Measurements from ENCODE around the gene CCL18.
"Not testable (repeated sequence)": the region's sequence is repeated elsewhere in the genome, so short reads cannot be mapped to it uniquely, and the experiment has no call there.

CCL18 gene

DNA sequence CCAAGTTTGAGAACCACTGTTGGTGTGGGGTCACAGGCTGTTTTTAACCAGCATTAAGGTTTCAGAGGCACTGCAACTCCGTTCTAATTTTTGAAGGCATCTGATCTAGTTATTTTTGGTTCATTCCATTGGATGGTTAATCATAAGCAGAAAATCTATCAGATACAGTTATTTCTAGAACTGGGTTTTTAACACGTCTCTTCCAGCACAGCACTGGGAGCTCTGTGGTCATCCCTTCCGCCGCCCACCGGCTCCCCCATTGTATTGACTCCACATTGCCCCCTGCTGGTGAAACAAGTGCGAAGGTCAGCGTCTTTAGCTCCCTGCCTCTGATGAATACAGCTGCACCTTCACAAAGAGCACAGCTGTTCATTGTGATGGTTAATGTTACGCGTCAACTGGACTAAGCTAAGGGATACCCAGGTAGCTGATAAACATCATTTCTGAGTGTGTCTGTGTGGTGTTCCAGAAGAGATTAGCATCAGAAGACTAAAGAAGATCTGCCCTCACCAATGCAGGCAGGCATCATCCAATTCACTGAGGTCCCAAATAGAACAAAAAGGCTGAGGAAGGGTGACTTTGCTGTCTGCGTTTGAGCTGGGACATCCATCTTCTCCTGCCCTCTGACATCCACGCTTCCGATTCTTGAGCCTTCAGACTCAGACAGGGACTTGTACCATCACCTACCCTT is 8.5 kb downstream of the CCL18 start:
- peak; percentile 85 to 94 (median 94) for DNase-seq

DNA sequence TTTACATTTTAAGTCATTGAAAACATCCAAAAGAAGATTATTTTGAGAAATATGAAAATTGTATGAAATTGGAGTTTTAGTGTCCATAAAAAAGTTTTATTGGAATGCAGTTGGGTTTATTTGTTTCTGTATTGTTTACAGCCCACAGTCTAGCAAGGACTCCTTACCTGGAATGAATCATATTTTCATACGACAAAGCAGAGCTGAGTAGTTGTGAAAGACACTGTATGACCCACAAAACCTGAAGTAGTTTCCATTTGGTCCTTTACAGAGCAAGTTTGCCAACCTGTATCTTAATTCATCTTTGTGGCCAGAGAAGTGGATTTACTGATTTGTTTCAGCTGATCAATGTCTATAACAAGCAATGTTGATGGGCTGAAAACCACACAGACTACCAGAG is 10.3 kb downstream of the CCL18 start:
- no peak for DNase-seq

DNA sequence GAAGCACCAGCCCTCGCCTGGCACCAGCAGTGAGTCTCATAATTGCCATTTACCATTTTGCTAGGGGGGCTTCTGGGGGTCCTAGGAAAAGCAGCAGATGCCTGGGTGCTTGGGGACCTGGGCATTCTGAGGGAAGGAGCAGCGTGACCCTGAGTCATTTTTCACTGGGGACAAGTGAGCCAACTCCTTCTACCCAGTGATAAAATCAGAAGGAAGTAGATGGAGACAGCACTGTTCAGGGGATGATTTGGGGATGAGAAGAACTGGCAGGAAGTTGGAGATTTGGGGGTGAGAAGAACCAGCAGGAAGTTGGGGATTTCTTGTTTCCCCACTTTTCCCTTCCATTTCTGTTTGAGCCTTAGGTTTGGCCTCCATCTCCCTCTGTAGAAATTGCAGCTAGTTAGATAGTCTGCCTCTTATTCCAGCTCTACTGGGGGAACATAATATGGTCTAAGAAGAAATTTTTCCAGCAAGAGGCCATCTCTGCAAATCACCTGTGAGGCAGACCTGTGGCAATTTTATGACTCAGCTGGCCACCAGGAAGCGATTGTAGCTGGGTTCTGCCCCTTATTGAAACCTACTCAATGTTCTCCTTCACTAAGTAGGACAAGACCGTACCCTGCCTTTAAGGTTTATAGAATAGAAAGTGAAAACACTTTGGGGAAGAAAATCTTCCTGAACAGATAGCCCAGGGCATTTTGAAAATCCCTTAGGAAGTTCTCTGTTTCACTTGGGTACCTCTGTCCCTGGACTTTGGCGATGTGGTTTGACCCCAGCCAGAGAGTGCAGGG is 17.8 kb downstream of the CCL18 start:
- peak in 2 of 3 donors; percentile 47 to 59 for DNase-seq

DNA sequence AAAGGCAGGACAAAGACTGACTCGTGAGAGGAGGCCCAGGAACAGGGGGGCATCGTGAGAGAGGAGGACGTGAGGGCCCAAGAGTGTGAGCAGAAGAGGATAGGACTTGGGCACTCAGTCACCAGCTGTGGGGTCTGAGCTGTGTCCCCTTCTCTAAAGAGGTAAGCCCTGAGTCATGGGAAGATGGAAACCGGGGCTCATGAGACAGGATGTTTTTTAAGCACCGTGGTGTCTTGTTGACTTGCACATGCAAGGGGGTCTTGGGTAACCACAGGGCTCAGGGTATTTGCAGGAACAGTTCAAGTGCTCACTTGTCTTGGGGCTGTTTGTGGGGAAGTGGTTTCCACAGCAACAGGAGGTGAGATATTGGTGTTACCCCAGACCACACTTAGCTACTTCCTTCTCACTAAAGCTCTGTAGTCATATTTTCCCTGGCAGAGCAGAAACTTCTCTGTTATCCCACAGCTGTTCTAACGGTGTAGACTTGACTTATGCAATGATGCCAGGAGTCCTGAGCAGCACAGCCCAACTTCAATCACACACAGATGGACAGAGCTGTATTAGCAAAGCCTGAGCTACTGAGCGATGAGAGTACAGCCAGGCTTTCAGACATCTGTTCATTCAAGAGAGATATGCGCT is 18.5 kb downstream of the CCL18 start:
- DNase-seq: peak; percentile 65 to 85 (median 72)

DNA sequence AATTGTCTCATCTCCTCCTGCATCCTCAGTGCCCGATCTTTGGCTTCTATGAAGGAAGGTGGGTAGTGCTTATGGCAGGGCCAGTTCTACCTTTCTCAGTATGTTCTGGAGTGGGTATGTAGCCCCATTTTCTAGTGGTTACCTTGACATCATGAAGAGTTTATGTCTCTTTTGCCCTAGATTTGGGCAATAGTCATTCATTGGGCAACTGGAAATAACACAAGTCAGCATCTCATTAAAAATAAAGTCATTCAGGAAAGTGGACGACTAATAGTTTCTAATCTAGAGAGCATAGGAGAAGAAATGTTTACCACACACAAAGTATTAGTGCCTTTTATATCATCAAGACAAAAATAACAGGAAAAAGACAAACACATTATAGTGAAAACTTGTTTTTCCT is 19.6 kb downstream of the CCL18 start:
- DNase-seq: peak in 2 of 3 donors; percentile 57 to 72

DNA sequence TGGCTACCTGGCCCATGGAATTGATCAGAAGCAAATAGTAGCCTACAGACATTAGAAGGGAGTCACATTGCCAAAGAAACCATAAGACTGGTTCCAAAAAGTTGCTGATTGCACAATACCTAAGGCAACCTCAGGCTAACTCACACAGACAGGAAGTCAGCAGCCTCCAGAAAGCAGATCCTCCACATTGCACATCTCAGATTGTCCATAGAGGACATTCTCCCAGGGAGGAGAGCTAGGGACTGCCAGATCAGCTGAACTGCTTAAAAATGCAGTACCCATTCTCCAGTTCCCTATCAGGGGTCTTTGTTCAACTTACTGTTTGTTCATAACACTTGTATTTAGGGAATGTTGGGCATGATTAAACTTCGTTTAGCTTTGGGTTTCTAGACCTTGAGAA is 21.7 kb downstream of the CCL18 start:
- DNase-seq: peak; percentile 77 to 92 (median 89)

DNA sequence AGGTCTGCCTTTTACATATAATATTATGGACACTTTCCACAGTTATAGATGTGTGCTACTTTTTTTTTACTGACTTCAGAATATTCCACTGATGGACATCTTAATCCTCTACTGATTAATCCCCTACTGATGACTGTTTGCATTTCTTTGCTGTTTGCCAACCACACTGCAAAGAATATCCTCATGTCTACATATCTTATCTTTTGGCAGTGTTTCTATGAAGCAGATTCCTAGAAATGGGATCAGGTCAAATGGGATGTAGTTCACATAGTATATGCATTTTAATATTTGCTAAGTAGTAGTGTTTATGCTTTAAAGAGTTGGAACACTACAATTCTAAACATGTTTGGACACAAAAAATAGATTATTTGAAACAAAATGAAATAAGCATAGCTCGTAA is 22.7 kb downstream of the CCL18 start:
- peak in 2 of 3 donors; percentile 82 to 85 for DNase-seq

DNA sequence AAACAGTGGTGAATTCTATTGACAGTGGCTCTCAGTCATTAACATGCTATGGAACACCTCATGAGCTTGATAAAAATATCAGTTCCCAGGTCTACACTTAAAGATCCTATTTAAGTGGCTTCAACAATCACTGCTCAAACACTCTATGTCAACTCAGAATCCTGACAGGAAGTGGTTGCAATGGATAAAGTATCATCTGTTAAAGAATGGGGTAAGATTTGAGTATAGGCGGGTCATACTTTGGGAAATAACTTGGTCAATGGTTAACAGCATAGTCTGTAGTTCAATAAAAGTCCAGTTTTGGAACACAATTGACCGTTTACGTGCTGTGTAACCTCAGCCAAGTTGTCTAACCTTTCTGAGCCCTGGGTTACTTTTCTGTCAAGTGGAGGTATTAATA is 23.4 kb downstream of the CCL18 start:
- DNase-seq: peak; percentile 55 to 80 (median 76)

DNA sequence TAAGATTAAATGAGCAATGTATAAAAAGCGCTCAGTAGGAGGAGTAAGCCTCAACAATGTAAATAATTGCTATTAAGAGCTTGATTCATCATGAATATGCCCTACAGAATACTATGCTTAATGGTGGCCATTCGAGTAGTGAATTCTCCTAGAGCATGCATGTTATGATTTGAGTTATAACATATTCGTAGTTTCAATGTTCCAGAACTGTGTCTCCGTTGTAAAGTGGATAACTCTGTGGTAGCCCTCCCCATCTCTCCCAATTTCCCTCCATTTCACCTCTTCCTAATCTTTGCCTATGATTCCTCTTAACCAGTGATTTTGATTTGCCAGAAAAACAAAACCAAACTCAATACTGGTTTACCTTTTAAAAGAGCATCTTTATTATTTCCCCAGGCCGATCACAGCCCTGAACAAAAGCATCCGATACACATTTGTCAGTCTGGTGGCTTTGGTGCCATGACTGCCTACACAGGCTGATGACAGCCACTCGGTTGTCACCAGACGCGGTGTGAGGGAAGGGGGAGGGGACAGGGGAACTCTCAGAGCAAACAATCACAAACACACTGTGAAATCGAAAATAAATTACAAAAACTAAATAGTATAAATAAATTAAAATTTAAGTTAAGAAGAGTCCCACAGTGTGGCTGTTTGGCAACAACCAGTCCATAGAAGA is 24.0 kb downstream of the CCL18 start:
- peak; percentile 90 to 93 (median 93) for DNase-seq

DNA sequence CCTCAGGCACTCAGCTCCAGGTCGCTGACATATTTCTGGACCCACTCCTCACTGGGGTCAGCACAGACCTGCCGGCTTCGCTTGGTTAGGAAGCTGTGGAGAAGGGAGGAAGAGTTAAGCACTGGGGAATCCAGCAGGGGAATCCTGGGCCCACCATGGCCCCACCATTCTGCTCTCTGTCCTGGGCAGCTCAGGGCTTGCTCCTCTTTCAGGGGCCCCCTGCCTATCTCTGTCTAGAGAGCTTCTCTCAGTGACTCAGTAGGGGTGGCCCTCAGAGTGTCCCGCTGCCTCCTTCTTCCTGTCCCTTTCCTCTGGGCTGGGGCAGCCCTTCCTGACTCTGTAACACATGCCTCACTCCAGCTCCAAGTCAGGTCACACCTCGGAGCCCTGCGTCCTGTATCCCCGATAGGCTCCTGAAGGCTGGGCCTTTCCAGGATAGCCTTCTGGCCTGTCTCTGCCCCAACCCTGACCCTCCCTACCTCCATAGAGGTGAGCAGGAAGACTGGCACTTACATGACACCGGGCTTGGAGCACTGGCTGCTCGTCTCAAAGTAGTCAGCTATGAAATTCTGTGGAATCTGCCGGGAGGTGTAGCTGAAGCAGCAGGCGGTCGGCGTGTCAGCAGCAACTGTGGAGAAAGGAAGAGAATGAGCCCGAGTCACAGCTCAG is 24.7 kb downstream of the CCL18 start:
- peak; percentile 93 to 96 (median 94) for DNase-seq

DNA sequence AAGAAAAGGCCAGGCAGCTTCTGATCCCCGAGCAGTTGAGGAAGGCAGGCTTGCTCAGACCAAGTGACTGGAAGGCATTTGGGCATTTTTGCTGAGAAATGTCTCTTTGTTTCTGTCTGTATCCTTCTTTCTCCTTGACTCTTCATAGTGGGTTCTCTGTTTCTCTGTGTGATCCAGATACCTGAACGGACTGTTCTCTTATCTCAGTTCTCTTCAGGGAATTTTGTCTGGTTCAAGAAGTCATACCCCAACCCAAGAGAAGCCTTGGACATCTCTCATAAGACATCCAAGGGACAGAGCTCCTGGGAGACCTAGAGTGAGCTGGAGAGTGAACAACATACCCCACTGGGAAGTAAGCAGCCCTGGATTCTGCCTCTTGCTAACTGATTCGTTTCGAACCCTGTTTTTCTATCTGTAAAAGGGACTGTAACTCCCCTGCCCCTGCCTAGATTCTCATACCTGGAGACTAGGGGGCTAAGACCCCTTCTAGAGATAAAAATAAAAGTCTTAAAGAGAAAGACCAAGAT is 25.3 kb downstream of the CCL18 start:
- DNase-seq: peak in 2 of 3 donors; percentile 82 to 92

DNA sequence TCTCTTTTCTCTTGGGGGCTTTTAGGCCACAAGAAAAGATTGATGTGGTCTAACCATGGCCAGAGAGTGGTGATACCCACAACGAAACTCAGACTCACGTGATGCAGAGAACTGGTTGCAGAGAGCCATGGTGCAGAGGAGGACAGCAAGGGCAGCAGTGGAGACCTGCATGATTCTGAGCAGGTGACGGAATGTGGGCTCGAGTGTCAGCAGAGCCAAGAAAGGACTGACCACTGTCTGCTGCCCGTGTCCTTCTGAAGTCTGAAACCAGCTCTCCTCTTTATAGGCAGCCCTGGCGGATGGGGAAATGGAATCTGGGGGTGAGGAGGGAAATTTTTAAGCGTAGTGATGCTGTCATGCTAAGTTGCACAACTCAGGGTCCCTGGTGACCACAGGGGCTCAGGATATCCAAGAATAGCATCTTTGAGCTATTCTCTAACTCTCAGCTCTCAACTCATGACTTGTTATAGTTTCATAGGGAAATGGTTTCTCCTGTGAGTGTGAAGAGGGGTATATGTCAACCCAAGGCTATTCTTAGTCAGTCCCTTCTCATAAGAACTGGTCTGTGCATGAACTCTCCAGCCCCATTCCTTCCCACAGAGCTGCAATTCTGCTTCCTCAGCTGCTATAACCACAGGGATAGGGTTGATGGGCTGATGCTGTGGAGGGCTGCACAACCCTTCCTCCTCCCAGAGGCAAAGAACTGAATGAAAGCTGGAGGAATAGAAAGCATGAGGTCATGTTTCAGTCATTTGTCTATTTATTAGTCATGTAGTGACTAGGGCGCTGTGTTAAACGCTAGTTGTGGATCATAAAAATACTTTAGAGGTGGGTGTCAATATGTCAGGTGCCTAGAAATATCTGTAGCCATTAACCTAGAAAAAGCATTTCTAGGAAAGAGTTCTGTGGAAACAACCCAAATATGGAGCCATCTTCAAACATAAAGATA is 26.1 kb downstream of the CCL18 start, which contains the start of gene CCL3:
Gene CCL3 (minus strand): TSS at position 256 of the 949 bp plus-strand sequence. CDS start 85 bp downstream, at position 171.
- peak; percentile 96 to 99 (median 99) for DNase-seq

DNA sequence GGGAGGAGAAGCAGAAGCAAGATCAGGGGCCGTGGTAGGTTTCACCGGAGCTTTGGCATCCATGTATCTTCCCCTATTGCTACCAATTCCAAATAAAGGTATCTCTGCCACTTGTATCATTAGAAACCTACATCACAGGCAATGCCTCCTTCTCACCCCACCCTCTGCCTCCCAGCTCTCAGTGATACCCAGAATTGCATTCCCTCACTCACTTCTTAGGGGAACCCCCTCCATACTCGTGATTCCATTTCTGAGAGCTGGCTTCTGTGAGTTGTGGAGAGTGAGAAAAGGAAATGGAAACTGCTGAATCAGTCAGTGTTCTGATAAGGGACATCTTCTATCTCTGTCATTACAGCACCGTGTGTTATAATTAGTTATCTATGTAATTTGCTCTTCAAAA is 28.2 kb downstream of the CCL18 start:
- peak; percentile 93 to 99 (median 96) for DNase-seq

DNA sequence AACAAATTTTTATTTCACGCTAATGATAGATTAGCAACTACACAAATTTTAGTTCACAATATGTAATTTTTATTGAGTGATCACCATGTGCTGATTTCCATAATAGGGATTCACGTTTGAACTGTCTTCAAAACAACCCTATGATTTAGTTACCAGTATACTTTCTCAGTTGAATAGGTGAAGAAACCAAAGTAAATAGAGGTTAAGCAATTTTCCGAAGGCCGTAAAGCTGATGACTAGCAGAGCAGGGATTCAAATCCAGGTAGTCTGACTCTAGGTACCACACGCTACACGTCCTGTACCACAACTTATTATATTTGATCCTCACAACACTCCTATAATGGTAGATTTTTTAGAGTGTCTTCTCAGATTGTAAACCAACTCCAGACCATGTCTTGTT is 28.6 kb downstream of the CCL18 start:
- DNase-seq: not testable (repeated sequence)

DNA sequence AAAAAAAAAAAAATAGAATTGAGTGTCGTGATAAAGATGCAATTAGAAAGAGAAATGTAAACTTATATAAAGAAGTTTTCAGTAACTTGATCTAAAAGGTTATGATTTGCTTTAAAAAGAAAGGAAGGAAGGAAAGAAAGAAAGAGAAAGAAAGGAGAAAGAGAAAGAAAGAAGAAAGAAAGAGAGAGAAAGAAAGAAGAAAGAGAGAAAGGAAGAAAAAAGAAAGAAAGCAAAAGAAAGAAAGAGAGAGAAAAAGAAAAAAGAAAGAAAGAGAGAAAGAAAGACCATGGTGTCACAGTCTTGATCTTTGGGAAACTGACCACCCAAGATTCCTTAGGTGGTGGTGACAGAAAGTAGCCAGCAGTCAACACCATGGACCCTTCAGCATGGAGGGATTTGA is 30.2 kb downstream of the CCL18 start:
- DNase-seq: no peak

DNA sequence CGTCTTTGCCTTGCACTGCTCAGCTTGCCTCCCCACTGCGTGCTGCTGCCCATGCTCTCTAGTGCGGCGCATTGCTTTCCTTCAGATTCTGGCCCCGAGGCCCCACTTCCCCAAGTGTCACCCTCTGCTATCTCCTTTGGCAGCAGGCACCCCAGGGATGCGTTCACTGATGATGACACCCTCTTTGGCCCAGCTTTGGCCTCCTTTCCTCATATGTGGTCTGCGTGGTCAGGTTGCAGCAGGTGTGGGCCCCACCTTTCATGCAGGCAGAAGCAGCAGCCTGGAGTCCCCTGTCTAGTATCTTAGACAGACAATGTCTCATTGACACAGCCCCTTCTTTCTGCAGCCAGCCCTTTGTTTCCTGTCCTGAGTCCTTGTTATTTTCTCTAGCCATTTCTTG is 30.7 kb downstream of the CCL18 start:
- DNase-seq: no peak

DNA sequence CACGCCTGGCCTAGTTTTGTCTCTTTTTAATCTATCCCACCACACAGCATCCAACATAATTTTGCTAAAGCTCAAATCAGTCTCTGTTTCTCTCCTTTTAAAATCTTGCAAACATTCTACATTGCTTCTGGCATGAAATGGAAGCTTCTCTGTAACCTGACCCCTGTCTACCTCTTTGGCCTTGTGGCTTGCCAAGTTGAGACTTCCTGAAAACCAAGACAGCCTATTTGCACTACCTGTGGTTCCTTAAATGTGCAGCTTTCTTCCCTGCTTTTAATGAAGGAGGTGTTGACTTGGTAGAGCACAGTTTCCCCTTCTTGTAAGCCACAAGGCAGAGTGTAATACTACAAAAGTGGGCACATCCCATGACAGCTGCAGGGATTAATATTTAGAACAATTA is 31.9 kb downstream of the CCL18 start:
- DNase-seq: no peak

DNA sequence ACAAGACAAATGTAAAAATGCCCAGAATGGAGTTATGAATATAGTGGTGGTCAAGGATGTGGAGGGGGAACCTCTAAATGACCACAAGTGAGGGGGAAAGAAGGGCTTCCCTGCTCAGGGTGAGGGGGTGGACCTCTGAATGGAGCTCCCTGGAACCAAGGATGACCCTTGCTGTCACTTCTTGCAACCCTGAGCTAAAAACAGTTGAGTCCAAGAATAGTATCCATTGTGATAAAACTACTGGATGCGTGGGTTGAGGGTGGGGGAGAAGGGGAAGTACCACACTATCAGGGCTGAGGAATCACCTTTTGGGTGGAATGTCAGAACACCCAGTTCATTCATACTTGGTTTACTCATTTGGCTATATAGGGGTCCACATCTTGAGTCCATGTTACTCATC is 34.9 kb downstream of the CCL18 start:
- DNase-seq: peak; percentile 35 to 44 (median 42)

DNA sequence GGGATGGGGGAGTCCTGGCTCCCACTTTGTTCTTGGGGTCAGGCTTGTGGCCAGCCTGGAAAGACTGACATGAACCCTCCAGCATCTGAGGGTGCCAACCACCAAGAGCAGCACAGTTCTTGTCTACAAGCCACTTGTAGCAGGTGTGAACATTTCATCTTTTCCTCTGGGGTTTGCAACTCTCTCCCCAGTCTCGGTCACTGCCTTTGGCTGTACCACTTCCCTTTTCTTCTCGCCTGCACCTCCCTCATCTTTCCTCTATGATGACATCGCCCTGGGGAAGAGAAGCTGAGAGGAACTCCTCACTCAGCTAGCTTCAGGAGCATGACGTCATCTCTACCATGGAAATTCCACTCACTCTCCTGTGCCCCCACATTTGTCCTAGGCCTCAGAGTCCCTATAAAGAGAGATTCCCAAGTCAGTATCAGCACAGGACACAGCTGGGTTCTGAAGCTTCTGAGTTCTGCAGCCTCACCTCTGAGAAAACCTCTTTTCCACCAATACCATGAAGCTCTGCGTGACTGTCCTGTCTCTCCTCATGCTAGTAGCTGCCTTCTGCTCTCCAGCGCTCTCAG is 39.4 kb downstream of the CCL18 start, which contains the start of gene CCL4:
Gene CCL4 (plus strand): TSS at position 427 of the 575 bp plus-strand sequence. CDS start 79 bp downstream, at position 506.
- DNase-seq: peak; percentile 91 to 97 (median 96)

DNA sequence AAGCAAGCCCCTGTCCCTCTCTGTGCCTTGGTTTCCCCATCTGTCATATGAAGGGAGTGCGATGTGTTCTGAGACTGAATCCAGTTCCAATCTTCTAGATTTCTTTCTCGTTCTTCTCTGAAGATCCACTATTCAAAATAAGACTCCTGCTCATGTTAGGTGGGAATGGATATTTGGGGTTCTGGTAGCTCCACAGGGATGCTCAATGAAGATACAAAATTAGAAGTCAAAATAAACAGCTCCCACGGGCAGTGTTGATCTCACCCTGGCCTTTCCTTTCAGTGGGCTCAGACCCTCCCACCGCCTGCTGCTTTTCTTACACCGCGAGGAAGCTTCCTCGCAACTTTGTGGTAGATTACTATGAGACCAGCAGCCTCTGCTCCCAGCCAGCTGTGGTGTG is 40.2 kb downstream of the CCL18 start:
- DNase-seq: peak in 2 of 3 donors; percentile 70 to 79
